NCI-H1694 treated with DMSO at 0.1 percent for 48 hours (cell line): ENCODE data around the gene MORF4L1.
"Not testable (repeated sequence)": the region's sequence is repeated elsewhere in the genome, so short reads cannot be mapped to it uniquely, and the experiment has no call there.

Experiments
- DNase-seq: peaks from one replicate; lab custom pipeline; 2025; lab: John Stamatoyannopoulos, UW

MORF4L1 gene

DNA sequence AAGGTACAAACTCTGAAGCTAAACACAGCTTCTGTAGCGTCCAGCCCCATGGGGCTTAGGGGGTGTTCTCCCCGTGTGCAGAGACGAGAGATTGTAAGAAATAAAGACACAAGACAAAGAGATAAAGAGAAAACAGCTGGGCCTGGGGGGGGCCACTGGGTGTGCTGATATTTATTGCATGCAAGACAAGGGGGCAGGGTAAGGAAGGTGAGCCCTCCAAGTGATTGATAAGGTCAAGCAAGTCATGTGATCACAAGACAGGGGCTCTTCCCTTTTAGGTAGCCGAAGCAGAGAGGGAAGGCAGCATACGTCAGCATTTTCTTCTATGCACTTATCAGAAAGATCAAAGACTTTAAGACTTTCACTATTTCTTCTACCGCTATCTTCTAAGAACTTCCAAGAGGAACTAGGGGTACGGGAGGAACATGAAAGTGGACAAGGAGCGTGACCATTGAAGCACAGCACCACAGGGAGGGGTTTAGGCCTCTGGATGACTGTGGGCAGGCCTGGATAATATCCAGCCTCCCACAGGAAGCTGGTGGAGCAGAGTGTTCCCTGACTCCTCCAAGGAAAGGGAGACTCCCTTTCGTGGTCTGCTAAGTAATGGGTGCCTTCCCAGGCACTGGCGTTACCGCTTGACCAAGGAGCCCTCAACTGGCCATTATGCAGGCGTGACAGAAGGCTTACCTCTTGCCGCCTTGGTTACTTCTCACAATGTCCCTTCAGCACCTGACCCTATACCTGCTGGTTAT, 29.8 kb downstream of the MORF4L1 start:
- not testable (repeated sequence) for DNase-seq

DNA sequence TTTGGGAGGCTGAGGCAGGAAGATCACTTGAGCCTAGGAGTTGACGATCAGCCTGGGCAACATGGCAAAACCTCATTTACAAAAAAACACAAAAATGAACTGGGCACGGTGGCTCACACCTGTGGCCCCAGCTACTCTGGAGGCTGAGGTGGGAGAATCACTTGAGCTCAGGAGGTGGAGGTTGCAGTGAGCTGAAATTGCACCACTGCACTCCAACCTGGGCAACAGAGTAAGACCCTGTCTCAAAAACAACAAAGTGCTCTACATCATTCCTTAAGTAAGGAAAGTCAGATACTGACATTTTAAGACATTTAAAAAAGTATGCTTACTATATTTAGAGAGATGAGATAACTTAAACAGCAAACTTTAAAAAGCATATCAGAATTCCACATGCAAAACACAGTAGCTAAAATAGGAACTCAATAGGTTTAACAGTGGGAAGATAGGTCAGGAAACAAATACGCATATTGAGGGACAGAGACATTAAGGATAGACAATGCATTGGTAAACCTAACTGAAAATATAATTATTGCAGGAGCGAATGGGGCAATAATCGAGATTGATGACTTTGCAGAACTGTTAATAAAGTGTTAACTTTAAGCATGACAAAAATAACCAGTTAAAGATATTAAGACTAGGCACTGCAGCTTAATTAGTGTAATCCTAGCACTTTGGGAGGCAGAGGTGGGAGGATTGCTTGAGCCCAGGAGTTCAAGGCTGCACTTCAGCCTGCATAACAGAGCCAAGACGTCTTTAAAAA, 32.1 kb downstream of the MORF4L1 start:
- no peak for DNase-seq

GRCh38 chr15:78906316-78906620, 33.6 kb downstream of the MORF4L1 start:
- DNase-seq: no peak

- no peak for DNase-seq
Measured at GRCh38 chr15:78907577-78907976, 34.9 kb downstream of the MORF4L1 start.

- no peak for DNase-seq
Measured at GRCh38 chr15:78909160-78909695, 36.5 kb downstream of the MORF4L1 start.

DNA sequence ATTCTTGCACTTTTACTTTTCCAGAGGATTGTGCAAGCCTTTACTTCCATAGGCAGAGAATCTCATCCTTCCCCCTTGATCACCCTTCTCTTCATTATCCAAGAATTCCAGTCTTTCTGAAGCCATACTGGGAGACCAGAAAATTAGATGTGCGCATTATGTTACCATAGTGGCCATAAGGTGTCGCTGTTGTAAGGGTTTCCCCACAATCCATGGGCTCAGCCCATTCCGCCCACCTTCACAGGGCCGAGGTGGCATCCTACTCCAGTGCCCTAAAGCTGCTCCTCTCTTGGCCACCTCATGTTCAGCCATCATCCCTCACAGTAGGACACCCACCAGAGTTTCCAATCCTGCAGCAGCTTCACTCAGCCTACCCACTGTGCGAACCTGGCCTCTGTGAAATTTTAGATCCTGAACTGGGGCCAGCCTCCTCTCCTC, 37.1 kb downstream of the MORF4L1 start:
- DNase-seq: peak; percentile 21

DNA sequence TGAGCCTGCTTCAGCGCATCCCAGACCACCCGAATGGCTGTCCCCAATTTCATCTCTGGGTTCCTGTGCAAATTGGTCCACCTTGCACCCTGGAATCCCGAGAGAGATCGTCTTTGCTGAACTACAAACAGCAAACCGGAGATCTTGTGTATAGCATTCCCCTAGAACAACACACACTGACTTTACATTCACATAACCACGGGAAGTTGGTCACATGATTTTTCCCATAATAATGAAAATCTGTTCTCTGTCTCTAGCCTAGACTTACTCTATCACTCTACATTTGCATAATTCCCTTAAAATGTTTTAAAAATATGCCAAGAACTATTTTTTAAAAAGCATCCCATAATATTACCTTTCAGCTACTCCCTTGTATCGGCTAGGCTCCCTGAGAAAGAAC, 37.6 kb downstream of the MORF4L1 start:
- no peak for DNase-seq

DNA sequence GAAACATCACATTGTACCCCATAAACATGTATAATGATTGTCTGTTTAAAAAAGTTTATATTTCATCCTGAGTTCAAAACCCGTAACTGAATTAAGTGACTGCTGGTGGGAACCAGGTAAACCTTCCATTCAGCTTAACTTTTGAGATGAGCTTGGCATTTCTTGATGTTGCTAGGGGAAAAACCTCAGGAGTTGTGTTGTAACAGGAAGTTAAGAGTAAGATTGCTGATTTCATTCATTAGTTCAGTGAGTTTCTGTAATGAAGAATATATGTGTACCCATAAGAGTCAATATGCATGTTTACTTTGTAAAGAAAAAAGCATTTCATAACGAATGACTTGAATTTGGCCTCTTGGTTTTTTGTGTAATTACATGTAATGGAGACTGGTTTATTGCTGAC, 39.6 kb downstream of the MORF4L1 start:
- no peak for DNase-seq

- DNase-seq: no peak
Measured at GRCh38 chr15:78913012-78913411, 40.3 kb downstream of the MORF4L1 start.

DNA sequence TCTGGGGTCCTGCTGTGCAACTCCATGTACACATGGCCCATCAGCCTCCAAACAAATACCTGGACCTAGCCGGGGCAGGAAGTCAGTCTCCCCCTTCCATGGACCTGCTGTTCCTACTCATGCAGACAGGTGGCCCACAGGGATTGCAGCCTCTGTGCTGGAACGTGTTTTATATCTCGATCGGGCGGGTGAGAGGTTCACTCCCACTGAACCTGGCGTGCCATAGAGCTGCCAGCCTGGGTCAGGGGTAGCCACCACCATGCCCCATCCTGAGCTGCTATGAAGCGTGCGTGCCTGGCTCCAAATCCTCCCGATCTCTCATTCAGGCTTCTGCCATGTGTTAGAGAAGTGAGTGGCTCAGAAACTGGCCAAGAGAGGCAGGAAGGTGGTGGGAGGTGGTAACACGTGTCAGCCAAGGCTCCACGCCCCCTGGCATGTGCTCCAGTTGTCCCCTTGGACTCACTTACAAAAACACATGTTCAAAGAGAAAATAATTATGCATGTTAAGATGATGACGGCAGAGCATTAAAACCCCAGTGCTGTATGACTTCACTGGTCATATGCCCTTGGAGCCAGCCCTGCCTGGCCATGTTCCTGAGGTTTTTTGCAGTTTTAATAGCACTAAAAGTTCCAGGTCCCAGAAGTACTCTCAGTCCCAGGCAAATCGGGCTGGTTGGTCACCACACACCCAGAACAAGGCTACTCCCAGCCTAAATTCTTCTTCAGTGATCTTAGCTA, 41.5 kb downstream of the MORF4L1 start:
- DNase-seq: no peak

DNA sequence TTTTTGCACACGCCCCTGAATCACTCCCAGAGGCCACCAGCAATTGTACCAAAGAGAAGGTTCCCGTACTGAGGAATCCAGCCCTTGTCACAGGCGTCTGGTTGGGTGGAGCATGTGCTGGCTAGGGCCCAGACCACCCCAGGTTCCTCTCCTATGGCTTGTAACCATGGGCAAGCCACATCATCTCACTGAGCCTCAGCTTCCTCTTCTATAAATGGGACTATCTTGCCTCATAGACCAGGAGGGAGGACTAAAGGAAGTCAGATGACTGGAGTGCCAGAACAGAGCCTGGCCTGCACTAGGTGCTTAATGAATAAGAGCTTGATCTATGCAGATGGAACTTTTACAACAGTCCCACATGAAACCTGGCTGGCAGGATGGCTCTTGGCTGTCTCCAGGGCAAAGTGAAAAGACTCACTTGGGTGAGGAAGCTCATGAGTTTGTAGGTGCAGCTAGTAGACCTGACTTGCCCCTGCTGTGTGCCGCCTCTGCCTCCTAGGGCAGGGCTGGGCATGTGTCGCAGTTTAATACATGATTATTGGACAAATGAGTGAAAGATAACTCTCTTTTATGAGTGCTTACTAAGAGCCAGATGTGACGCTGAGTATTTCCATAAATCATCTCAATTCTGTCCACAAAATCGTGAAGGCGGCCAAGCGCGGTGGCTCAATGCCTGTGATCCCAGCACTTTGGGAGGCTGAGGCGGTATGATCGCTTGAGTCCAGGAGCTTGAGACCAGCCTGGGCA, 42.8 kb downstream of the MORF4L1 start:
- DNase-seq: no peak

DNA sequence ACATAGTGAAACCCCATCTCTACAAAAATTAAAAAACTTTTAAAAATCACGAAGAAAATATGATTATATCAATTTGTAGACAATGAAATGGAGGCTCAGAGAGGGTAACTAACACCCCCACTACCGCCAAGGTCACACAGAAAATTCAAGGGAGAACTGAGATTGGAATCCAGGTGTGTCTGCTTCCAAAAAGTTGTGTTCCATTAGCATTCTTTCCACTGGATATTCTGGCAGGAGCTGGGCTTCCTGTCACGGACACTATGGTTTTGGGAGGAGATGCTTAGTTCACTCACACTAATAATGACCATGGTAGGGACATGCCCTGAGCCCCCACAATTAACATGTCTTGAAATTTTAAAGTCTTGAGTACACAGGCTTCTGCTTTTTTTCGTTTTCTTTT, 43.4 kb downstream of the MORF4L1 start:
- DNase-seq: no peak

DNA sequence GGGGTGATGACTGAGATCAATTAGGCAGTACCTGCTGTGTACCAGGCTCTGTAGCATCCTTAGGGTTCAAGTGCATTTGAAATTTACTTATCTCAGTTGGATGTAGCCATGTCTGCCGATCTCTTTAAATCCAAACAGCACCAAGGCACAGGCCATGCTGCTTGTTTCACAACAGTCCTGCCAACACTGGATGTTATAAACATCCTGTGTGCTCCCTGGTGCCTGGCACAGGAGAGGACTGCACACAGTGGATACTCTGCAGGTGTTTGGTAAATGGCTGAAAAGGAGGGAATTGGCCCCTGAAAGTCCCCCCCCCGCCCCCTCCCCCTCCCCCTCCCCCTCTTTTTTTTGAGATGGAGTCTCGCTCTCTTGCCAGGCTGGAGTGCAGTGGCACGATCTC, 45.2 kb downstream of the MORF4L1 start:
- DNase-seq: no peak

DNA sequence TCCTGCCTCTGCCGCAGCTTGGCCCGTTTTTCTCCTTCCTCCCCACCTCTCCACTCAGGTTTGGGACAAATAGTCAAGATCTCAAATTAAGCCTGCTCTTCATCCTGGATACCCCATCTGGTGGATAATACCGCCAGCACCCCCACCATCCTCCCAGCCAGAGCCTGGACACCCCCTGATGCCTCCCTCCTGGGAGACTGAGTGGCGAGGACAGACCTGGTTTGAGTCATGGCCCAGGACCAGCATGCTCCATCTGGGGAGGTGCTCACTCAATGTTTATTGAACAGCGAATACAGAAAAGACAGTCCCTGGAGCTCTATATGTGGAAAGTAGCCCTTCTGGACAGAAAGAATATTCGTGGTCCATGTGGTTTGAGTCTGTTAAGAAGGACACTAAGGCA, 48.8 kb downstream of the MORF4L1 start:
- no peak for DNase-seq

GRCh38 chr15:78921940-78922339, 49.2 kb downstream of the MORF4L1 start:
- DNase-seq: no peak

DNA sequence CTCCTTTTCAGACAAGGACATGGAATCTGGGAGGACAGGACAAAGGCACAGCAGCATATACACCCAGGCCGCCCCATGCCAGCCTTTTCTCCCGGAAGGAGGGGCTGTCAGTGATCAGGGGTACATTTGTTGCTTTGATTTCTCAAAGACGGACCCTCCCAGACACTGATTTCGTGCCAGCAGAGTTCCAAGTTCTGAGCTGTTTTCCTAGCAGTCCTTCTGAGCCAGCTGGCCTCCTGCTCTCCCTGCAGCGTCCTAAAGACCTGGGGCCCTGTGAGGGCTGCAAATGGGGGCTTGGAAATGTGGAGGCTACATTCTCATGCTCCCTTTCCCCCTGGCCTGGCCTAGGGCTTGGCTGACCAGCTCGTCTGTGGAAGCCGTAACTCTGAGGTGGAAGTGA, 49.8 kb downstream of the MORF4L1 start:
- DNase-seq: no peak

DNA sequence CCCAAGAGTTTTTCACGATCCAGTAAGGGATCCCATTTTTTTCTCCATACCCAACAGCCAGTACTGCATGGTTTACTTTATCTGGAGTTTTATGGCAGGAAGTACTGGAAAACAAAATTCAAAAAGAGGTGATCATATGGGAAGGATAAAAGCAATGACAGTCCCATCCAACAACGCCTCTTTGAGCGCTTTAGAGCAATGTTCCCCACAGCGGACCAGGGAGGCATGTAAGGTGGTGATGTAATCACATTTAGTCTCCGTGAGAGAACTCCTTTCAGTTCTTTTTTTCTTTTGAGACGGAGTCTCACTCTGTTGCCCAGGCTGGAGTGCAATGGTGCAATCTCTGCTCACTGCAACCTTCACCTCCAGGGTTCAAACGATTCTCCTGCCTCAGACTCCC, 50.3 kb downstream of the MORF4L1 start:
- no peak for DNase-seq

DNA sequence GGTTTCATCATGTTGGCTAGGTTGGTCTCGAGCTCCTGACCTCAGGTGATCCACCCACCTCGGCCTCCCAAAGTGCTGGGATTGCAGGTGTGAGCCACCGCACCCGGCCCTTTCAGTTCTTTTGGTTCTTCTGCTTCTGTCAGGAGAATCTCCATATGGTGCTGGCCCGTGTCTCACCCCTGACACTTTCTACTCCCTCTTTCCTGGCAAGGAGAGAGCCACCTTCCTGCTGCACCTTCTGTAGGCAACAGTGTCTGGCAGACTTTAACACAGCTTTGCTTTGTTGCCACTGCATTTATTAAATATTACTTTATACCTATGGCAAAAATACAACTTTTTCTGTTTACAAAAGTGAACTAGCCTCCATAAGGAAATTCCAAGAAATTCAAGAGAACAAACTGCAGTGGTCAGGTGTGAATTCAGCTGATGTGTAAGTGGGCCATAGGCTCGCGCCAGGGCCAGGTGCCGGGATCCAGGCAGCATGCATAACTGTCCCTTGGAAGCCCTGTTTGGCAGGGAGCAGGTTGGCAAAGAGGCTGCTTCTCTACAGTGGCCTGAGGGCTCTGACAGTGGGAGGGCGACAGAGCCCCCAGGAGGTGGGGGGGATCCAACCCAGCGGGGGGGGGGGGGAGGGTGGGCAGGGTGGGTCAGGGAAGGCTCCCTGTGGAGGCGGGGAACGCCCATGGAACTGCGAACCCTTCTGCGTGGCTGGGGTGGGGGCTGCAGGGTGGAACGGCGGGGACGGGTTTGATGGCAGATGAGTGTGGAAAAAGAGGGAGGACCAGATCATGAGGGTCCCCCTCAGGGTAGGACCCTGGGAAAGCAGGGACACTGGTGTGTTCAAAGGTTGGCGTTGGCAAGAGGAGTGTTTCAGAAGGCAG, 51.0 kb downstream of the MORF4L1 start:
- DNase-seq: no peak

DNA sequence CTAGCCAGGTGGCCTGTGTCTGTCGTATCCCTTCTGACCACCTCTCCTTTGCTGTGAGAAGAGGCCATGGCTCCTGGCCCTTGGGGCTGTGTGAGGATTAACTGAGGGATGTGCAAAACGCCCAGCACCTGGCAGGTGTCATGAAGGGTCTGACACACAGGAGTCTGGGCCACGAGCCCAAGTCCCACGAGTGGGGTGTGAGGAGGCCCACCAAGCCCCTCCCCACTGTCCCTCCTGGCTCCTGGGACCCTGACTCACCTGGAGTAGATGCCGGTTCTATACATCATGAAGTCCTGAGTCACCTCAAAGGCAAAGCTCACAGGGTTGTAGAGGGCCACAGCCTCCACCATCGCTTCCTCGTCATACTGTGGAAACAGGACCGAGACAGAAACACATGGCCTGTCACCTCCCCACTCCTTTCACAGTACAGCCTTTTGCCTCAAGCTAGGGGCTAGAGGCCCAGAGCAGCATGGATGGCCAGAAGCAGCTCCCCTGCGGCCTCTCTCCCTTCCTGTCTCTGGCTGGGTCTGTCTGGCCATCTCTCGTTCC, 52.5 kb downstream of the MORF4L1 start:
- no peak for DNase-seq

- DNase-seq: no peak
Measured at GRCh38 chr15:78925956-78926743, 53.5 kb downstream of the MORF4L1 start.
